T-helper 2 cell treated with Interferon-gamma antibody and Interleukin-4, amounts not matched to agents 100 ng/mL and 5 ng/mL, for 36 hours (primary cell): ENCODE results near the gene ADAMTSL2. TPM values are rescaled to one million over a fixed set of nuclear protein-coding genes. Genes with fewer than 3 reads are reported as not detected.

ENCODE experiments used
- intact Hi-C: fragments of 100-400 bp; cut with micrococcal nuclease; formaldehyde crosslinking; loops from one replicate; pipeline ENCODE4 v1.15.1; 2023
- total RNA-seq: library from RNA; stranded (reverse); gene quantifications from 2 replicates; pipeline ENCODE4 v1.2.3, GENCODE V29; 2022

The ADAMTSL2 gene
- total RNA-seq, result not detected in 2 replicates

- intact Hi-C loops, result no loop called here
Measured at GRCh38 chr9:133534346-133535291, at the start of gene ADAMTSL2. Gene ADAMTSL2 (plus strand): TSS chr9:133534704. CDS start chr9:133536713, 2,009 bp downstream.

- intact Hi-C loops, result loop anchor here (1.0 kb wide), 3 partner anchors 24 to 299 kb away; no protein-coding TSS in a partner anchor
Measured at GRCh38 chr9:133485531-133486260, 48.8 kb upstream of the ADAMTSL2 start.

DNA sequence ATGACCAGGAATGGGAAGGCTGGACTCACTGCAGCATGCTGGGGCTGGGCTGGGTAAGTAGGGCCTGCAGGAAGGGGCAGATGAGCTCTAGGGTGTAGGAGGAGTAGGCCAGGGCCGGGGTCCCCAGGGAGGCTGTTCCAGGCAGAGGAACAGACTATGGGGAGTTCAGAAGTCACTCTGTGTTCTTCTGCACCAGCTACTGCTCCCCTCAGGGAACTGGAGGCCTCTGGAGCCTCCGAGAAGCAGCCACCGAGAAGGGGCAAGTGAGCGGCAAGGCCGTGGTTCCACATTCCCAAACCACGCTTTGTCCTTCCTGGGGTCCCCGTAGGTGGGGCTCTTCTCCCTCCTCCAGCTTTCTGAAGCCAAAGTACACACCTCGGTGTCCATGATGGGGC lies 47.2 kb upstream of the ADAMTSL2 start:
- intact Hi-C loops, result no loop called here

GRCh38 chr9:133488686-133489252 lies 45.7 kb upstream of the ADAMTSL2 start:
- intact Hi-C loops, result no loop called here

- intact Hi-C loops, result no loop called here
Measured at GRCh38 chr9:133489253-133490190, 45.0 kb upstream of the ADAMTSL2 start.

- intact Hi-C loops, result no loop called here
Measured at GRCh38 chr9:133490201-133490681, 44.3 kb upstream of the ADAMTSL2 start.

- intact Hi-C loops, result no loop called here
Measured at GRCh38 chr9:133490865-133491655, 43.4 kb upstream of the ADAMTSL2 start.

- intact Hi-C loops, result no loop called here
Measured at GRCh38 chr9:133491656-133491925, 42.9 kb upstream of the ADAMTSL2 start.

DNA sequence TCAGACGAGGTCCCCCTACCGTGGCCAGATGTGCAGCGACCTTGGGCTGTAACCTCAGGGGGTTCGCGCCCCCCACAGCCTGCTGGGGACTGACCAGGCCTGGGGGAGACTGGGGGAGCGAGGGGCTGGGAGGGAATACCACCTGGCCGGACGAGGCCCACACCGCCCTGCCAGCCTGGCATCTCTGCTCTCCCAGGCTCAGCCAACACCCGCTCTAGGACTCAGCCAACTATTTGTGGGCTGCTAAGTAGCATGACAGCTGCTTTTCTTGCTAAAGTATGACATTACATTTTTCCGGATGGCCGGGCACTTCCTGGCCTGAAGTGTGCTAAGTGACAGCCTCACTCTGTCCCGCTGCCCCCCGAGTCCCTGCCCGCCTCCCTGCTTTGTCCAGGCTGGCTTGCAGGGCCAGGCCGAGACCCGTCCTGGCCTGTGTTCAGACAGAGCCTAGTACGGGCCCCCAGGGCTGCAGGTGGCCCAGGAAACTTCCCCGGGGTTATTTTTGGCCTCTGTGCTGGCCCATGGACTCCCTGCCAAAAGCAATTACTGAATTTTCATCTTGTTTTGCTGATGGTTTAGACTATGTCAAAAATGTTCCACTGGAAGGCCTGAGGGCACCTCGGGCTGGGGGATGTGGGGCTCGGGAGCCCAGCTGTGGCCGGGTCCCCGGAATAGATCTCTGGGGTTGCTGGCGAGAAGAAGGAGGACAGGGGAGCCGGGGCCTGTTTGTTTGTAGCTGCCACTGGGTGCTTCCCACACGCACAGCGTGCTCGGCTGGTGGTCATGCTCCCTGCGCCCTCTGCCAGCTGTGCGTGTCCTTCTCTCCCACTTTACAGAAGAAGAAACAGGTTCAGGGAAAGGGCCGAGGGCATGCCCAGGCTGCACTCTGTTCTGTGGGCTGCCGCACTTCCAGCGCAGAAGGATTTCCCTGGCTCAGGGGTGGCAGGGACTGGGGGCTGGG lies 42.2 kb upstream of the ADAMTSL2 start:
- intact Hi-C loops, result no loop called here

DNA sequence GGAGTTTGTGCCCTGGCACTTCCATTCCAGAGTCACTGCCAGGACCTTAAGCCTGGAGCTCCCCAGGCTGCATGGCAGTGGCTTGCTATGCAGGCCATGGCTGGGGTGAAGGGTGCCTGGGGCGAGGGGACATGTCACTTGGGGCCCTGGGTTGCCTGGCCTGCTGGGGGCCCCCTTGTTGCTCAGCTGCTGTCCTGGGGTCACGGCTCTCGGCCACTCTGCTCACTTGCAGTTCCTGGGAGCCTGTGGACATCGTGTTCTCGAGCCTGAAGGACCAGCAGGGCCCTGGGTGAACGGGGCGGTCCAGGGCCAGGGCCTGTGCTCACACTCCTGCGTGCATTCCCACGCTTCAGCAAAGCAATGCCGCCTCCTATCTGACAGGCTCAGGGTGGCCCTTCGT lies 41.1 kb upstream of the ADAMTSL2 start:
- intact Hi-C loops, result no loop called here

DNA sequence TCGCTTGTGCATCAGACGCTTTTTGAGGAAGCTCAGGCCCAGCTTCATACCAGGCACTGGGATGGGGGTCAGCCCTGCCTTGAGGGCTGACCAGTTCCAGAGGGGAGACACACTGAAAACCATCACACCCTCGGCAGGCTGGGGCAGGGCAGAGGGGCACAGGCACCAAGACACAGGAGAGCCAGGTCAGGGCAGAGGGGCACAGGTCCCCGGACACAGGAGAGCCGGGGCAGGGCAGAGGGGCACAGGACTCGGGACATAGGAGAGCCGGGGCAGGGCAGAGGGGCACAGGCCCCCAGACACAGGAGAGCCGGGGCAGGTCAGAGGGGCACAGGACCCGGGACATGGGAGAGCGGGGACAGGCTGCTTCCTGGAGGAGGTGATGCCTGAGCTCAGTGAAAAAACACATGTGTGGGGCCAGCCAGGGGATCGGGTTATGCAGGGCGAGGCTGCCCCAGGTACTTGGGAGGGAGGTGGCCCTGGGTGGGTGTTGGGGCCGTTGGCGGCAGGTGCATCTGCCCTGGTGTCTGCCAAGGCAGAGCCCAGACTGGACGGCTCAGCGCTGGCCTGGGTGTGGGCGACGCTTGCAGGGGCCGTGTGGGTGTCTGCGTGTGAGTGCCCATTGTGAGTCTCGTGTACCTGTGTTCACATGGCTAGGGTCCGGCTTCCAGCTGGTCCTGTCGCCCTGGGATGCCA lies 40.5 kb upstream of the ADAMTSL2 start:
- intact Hi-C loops, result no loop called here

- intact Hi-C loops, result no loop called here
Measured at GRCh38 chr9:133494636-133495326, 39.7 kb upstream of the ADAMTSL2 start.

DNA sequence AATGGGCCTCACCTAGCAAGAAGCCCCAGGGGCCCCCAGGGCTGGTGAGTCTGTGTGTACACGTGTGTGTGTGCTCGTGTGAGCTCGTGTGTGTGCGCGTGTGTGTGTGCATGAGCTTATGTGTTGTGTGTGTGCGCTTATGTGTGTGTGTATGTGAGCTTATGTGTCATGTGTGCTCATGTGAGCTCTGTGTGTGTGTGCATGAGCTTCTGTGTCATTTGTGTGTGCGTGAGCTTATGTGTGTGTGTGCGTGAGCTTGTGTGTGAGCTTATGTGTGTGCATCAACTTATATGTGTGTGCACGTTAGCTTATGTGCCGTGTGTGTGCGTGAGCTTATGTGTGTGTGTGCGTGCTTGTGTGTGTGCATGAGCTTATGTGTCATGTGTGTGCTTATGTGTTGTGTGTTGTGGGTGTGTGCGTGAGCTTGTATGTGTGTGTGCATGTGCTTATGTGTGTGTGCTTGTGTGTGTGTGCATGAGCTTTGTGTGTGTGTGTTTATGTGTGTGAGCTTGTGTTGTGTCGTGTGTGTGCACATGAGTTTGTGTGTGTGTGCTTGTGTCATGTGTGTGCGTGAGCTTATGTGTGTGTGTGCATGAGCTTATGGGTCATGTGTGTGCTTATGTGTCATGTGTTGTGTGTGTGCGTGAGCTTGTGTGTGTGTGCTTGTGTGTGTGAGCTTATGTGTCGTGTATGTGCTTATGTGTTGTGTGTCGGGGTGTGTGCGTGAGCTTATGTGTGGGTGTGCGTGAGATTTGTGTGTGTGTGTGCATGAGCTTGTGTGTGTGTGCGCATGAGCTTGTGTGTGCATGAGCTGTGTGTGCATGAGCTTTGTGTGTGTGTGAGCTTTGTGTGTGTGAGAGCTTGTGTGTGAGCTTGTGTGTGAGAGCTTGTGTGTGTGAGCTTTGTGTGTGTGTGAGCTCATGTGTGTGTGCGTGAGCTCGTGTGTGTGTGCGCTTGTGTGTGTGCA lies 38.9 kb upstream of the ADAMTSL2 start:
- intact Hi-C loops, result no loop called here

GRCh38 chr9:133496861-133497842 lies 37.4 kb upstream of the ADAMTSL2 start:
- intact Hi-C loops, result no loop called here

- intact Hi-C loops, result no loop called here
Measured at GRCh38 chr9:133499132-133499891, 35.2 kb upstream of the ADAMTSL2 start.
